SK-N-SH treated with all-trans-retinoic acid at 6 μM for 48 hours (cell line): Measurements from ENCODE around the gene XPOT.

Experiments
- ATAC-seq: fragments of 200-7000 bp; cut with Tn5 transposase; 3 replicates; pipeline ENCODE4 v1.9.1; 2020; ENCODE audit warnings: mild to moderate bottlenecking, moderate library complexity
- CSDC2 ChIP-seq: fragments of 250-450 bp; sonication (Bioruptor Pico); IDR thresholded peaks from 2 replicates; pipeline ENCODE4 v1.5.0; 2020; ENCODE audit warnings: mild to moderate bottlenecking, moderate library complexity
- ESRRG ChIP-seq: fragments of 250-450 bp; sonication (Bioruptor Pico); IDR thresholded peaks from 2 replicates; pipeline ENCODE4 v1.6.1; 2021; ENCODE audit warnings: mild to moderate bottlenecking
- GLIS3 ChIP-seq: fragments of 250-450 bp; sonication (Bioruptor Pico); IDR thresholded peaks from 2 replicates; pipeline ENCODE4 v1.5.0; 2020; ENCODE audit warnings: mild to moderate bottlenecking, moderate library complexity
- ISL1 ChIP-seq: fragments of 250-450 bp; sonication (Bioruptor Pico); IDR thresholded peaks from 2 replicates; pipeline ENCODE4 v2.1.2; 2022; ENCODE audit warnings: mild to moderate bottlenecking, moderate library complexity
- PPARA ChIP-seq: fragments of 250-450 bp; sonication (Bioruptor Pico); IDR thresholded peaks from 2 replicates; pipeline ENCODE4 v1.5.0; 2020; ENCODE audit warnings: mild to moderate bottlenecking, borderline replicate concordance
- SNAI2 ChIP-seq: fragments of 250-450 bp; sonication (Bioruptor Pico); IDR thresholded peaks from 2 replicates; pipeline ENCODE4 v1.5.0; 2020; ENCODE audit warnings: mild to moderate bottlenecking, moderate library complexity
- TCF4 ChIP-seq: fragments of 250-450 bp; sonication (Bioruptor Pico); IDR thresholded peaks from 2 replicates; pipeline ENCODE4 v1.8.0; 2021; ENCODE audit warnings: mild to moderate bottlenecking, moderate library complexity, borderline replicate concordance
- ZC3H10 ChIP-seq: fragments of 250-450 bp; sonication (Bioruptor Pico); IDR thresholded peaks from 2 replicates; pipeline ENCODE4 v1.5.1; 2021; ENCODE audit warnings: mild to moderate bottlenecking, moderate library complexity
- ZFP3 ChIP-seq: fragments of 250-450 bp; sonication (Bioruptor Pico); IDR thresholded peaks from 2 replicates; pipeline ENCODE4 v1.5.0; 2020; ENCODE audit warnings: mild to moderate bottlenecking, moderate library complexity
- ZFP30 ChIP-seq: fragments of 450-650 bp; formaldehyde crosslinking; IDR thresholded peaks from 2 replicates; pipeline ENCODE4 v1.5.0; 2022; ENCODE audit warnings: mild to moderate bottlenecking, moderate library complexity
- ZNF70 ChIP-seq: fragments of 450-650 bp; formaldehyde crosslinking; IDR thresholded peaks from 2 replicates; pipeline ENCODE4 v1.5.0; 2020; ENCODE audit warnings: mild to moderate bottlenecking, moderate library complexity
- ZNF8 ChIP-seq: fragments of 450-650 bp; formaldehyde crosslinking; IDR thresholded peaks from 2 replicates; pipeline ENCODE4 v1.5.0; 2020; ENCODE audit warnings: mild to moderate bottlenecking, moderate library complexity
- TF ChIP-seq, protein P1 (sequence below): fragments of 250-450 bp; sonication (Bioruptor Pico); IDR thresholded peaks from 2 replicates; pipeline ENCODE4 v1.8.0; 2021; ENCODE audit warnings: low read depth, mild to moderate bottlenecking, moderate library complexity, borderline replicate concordance
- TF ChIP-seq, protein P2 (sequence below): fragments of 250-450 bp; sonication (Bioruptor Pico); IDR thresholded peaks from 2 replicates; pipeline ENCODE4 v1.5.0; 2020; ENCODE audit warnings: mild to moderate bottlenecking, moderate library complexity
- TF ChIP-seq, protein P3 (sequence below): fragments of 250-450 bp; sonication (Bioruptor Pico); IDR thresholded peaks from 2 replicates; pipeline ENCODE4 v1.5.1; 2020; ENCODE audit warnings: low read depth, mild to moderate bottlenecking, moderate library complexity
- TF ChIP-seq, protein P4 (sequence below): fragments of 250-450 bp; sonication (Bioruptor Pico); IDR thresholded peaks from 2 replicates; pipeline ENCODE4 v1.8.0; 2020; ENCODE audit warnings: mild to moderate bottlenecking, moderate library complexity, borderline replicate concordance

The XPOT gene

DNA sequence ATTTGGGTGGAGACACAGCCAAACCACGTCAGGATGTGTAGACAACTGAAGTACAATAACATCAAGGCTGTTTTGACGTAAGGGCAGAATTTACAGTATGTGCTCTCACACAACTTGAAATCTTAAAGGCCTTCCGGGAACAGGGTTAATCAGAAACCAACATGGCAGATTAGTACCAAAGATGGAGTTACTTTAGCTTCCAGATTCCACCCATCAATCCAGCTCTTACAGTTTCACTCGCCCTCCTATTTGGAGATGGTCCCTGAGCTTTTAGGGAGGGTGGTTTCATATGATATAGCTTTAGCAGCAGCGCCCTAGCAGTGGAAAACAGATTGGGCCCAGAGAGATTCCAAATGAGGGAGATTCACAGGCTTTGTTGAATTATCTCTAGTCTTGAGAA, 2.0 kb upstream of the XPOT start:
- TF ChIP-seq ISL1 (CRISPR knock-in tag) = no peak
- no peak for ATAC-seq

DNA sequence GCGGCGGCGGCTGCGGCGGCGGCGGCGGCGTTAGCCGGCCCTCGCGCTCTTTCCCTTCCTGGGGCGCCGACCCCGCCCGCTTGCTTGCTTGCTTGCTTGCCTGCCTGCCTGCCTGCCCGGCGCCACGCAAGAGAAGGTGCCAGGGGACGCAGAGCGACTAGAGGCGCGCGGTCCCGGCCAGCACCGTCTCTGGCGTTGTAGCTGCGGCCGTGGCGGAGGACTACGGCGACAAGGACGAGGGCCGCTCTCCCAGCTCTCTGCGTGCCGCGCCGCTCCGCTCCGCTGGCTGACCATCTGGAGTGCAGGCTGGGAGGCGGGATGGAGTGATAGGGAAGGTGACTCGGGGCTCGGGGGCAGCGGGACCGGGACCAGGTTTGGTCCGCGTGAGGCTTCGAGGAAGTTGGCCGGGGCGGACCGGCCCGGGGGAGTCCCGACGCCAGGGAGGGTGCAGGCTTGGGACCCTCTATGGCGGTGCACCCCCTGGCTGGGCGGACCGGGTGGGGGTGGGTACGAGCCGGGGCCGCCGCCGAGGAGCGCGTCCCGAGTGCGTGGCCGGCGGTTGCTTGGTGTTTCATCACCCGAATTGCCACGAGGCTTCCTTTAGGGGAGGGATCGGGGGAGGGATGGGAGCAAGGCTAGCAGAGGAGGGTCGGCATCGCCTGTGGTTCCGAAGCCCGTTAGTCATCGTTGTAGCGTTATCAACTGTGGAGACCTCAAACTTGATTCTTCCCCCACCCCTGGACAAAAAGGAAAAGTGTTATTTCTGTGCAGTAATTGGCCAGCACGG, 471 bp downstream of the XPOT start:
- peak; percentile 71 for ATAC-seq
- TF ChIP-seq ZNF8 (CRISPR knock-in tag) = no peak
- 0 out of 2 replicates have a peak, but pooled peaks have one; percentile 15 for TF ChIP-seq TCF4 (CRISPR knock-in tag)
- no peak for TF ChIP-seq ISL1 (CRISPR knock-in tag)

DNA sequence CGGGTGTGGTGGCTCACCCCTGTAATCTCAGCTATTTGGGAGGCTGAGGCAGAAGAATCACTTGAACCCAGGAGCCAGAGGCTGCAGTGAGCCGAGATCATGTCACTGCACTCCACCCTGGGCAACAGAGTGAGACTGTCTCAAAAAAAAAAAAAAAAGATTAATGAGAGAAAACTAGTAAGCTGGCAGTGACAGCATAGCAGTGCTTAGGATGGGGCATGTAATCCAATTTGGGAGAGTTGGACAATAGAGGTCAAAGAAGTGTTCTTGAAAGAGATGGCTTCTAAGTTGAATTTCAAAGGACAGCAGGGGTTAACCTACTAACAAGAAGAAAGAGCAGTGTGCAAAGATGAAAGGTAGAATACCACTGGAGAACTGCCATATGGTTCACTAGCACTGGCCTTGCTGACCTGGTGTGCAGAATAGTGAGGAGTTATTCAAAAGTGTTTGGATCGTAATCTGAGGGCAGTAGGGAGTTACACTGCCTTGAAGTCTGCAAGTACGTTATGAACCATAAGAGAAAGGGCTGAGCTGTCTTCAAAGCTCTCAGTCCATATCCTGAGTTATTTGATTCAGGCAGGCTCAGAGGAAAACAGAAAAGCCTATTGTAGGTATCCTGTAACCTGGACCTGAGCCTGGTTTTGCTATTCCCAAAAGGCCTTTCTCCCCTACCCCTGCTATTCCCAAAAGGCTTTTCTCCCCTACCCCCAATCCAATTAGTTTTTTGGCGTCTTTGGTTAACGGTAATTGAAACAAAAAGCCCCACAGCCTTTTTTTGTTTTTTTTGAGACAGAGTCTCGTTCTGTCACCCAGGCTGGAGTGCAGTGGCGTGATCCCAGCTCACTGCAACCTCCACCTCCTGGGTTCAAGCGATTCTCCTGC, 3.4 kb downstream of the XPOT start:
- no peak for ATAC-seq

DNA sequence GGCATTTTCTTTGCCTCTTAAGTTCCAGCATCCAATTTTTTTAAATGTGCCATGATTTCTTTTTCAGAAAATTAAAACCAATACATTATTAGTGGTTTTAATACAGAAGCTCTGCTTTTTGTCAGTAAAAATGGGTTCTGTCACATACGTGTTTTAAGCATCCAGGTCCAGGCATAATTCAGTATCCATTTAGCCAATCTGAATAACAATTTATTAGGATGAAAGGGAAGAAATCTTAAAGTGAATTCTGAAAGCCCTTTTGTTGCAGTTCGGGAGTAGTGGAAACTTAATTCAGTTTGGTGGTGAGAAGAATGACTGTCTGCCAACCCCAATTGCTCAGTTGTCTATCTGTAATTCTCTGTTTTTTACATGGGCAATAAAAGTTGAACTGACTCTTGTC, 7.2 kb downstream of the XPOT start:
- TF ChIP-seq SNAI2 (CRISPR knock-in tag) (no peak), ZFP3 (CRISPR knock-in tag) (no peak), CSDC2 (no peak), ZNF70 (no peak), ZC3H10 (peak; percentile 82; the same call in 1 of the 2 replicates), GLIS3 (no peak), ZFP30 (CRISPR knock-in tag) (no peak), ESRRG (CRISPR knock-in tag) (no peak), ISL1 (CRISPR knock-in tag) (peak; percentile 57), ZNF8 (CRISPR knock-in tag) (no peak), PPARA (CRISPR knock-in tag) (no peak)
- TF ChIP-seq, protein P1, sequence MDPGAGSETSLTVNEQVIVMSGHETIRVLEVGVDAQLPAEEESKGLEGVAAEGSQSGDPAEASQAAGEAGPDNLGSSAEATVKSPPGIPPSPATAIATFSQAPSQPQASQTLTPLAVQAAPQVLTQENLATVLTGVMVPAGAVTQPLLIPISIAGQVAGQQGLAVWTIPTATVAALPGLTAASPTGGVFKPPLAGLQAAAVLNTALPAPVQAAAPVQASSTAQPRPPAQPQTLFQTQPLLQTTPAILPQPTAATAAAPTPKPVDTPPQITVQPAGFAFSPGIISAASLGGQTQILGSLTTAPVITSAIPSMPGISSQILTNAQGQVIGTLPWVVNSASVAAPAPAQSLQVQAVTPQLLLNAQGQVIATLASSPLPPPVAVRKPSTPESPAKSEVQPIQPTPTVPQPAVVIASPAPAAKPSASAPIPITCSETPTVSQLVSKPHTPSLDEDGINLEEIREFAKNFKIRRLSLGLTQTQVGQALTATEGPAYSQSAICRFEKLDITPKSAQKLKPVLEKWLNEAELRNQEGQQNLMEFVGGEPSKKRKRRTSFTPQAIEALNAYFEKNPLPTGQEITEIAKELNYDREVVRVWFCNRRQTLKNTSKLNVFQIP (CRISPR knock-in tag) = no peak
- TF ChIP-seq, protein P2, sequence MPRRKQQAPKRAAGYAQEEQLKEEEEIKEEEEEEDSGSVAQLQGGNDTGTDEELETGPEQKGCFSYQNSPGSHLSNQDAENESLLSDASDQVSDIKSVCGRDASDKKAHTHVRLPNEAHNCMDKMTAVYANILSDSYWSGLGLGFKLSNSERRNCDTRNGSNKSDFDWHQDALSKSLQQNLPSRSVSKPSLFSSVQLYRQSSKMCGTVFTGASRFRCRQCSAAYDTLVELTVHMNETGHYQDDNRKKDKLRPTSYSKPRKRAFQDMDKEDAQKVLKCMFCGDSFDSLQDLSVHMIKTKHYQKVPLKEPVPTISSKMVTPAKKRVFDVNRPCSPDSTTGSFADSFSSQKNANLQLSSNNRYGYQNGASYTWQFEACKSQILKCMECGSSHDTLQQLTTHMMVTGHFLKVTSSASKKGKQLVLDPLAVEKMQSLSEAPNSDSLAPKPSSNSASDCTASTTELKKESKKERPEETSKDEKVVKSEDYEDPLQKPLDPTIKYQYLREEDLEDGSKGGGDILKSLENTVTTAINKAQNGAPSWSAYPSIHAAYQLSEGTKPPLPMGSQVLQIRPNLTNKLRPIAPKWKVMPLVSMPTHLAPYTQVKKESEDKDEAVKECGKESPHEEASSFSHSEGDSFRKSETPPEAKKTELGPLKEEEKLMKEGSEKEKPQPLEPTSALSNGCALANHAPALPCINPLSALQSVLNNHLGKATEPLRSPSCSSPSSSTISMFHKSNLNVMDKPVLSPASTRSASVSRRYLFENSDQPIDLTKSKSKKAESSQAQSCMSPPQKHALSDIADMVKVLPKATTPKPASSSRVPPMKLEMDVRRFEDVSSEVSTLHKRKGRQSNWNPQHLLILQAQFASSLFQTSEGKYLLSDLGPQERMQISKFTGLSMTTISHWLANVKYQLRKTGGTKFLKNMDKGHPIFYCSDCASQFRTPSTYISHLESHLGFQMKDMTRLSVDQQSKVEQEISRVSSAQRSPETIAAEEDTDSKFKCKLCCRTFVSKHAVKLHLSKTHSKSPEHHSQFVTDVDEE (CRISPR knock-in tag) = no peak
- TF ChIP-seq, protein P3, sequence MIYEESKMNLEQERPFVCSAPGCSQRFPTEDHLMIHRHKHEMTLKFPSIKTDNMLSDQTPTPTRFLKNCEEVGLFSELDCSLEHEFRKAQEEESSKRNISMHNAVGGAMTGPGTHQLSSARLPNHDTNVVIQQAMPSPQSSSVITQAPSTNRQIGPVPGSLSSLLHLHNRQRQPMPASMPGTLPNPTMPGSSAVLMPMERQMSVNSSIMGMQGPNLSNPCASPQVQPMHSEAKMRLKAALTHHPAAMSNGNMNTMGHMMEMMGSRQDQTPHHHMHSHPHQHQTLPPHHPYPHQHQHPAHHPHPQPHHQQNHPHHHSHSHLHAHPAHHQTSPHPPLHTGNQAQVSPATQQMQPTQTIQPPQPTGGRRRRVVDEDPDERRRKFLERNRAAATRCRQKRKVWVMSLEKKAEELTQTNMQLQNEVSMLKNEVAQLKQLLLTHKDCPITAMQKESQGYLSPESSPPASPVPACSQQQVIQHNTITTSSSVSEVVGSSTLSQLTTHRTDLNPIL (CRISPR knock-in tag) = no peak
- TF ChIP-seq, protein P4, sequence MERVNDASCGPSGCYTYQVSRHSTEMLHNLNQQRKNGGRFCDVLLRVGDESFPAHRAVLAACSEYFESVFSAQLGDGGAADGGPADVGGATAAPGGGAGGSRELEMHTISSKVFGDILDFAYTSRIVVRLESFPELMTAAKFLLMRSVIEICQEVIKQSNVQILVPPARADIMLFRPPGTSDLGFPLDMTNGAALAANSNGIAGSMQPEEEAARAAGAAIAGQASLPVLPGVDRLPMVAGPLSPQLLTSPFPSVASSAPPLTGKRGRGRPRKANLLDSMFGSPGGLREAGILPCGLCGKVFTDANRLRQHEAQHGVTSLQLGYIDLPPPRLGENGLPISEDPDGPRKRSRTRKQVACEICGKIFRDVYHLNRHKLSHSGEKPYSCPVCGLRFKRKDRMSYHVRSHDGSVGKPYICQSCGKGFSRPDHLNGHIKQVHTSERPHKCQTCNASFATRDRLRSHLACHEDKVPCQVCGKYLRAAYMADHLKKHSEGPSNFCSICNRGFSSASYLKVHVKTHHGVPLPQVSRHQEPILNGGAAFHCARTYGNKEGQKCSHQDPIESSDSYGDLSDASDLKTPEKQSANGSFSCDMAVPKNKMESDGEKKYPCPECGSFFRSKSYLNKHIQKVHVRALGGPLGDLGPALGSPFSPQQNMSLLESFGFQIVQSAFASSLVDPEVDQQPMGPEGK (CRISPR knock-in tag) = no peak
- no peak; the same call in 2 of the 3 replicates for ATAC-seq

More for the DNA sequence above, 3.4 kb downstream of the XPOT start:
- TF ChIP-seq, protein P3 (CRISPR knock-in tag) = no peak
